ENCODE measurements around the gene SCGB3A1. TPM values are rescaled to one million over a fixed set of nuclear protein-coding genes. Genes with fewer than 3 reads are reported as not detected.

The SCGB3A1 gene
- total RNA-seq, 2 donors from 2014 or later = 32.2 to 412 TPM

Other genes with a start within 250 kb of the SCGB3A1 start
- gene GFPT2, start 238.2 kb downstream of the SCGB3A1 start, total RNA-seq = 10 to 100 TPM in 1 of 2 donors, 1 to 10 TPM in 1; 3.2 to 14.0 TPM
- gene CNOT6, start 97.1 kb downstream of the SCGB3A1 start, total RNA-seq = 10 to 100 TPM; 18.4 to 20.1 TPM
- 10 to 100 TPM in 1 of 2 donors, 1 to 10 TPM in 1; 2.9 to 20.6 TPM for gene FLT4, start 58.1 kb upstream of the SCGB3A1 start, total RNA-seq
- not detected for gene OR2Y1, start 148.6 kb upstream of the SCGB3A1 start, total RNA-seq
- gene MGAT1, start 211.3 kb upstream of the SCGB3A1 start, total RNA-seq = 100 to 1,000 TPM; 142 to 159 TPM

All from prostate gland (tissue), 2 donors.